ENCODE results near the gene RNGTT.

Gene RNGTT

GRCh38 chr6:88916615-88917208 is 46.7 kb downstream of the RNGTT start:
- Histone ChIP-seq H4K20me1 (ENCODE audit: insufficient read depth, low read length, poor library complexity, severe bottlenecking) (peaks cover 11% of the 10 kb centered on the region), H3K9me2 (replicated peaks; ENCODE audit: low read depth, low read length) (no peaks in the 10 kb centered on the region), H3K4me3 (ENCODE audit: low read length, poor library complexity, severe bottlenecking) (no peak overlapping the region), H3K9ac (ENCODE audit: low read depth, low read length, poor library complexity, severe bottlenecking) (no peak overlapping the region), H3F3A (ENCODE audit: low read depth) (peaks cover 6% of the 10 kb centered on the region; the same call in 1 of the 2 replicates), H3K27me3 (ENCODE audit: insufficient read depth, low read length, poor library complexity, severe bottlenecking) (no peaks in the 10 kb centered on the region), H3K9me3 (ENCODE audit: insufficient read depth, low read depth, low read length) (no peaks in the 10 kb centered on the region), H3K4me1 (ENCODE audit: insufficient read depth, low read length, poor library complexity, severe bottlenecking) (peaks cover 26% of the 10 kb centered on the region), H2AFZ (ENCODE audit: low read length) (no peak overlapping the region), H3K36me3 (ENCODE audit: insufficient read depth, low read length) (peaks cover 5% of the 10 kb centered on the region; the same call in 1 of the 2 replicates), H3K79me2 (ENCODE audit: insufficient read depth, low read length) (peaks cover 37% of the 10 kb centered on the region; the same call in 1 of the 2 replicates), H3K4me2 (ENCODE audit: low read depth, low read length, poor library complexity, severe bottlenecking) (peak overlapping the region; percentile 28)
- no peak for TF ChIP-seq CTCF (conservative IDR thresholded peaks at IDR 0.05; ENCODE audit: low read length)
- TF ChIP-seq EZH2phosphoT487 (IDR thresholded peaks at IDR 0.05; ENCODE audit: borderline replicate concordance): no peak

GRCh38 chr6:88914895-88915598 is 48.4 kb downstream of the RNGTT start:
- H3K9ac ChIP-seq (ENCODE audit: low read depth, low read length, poor library complexity, severe bottlenecking): no peak overlapping the region
- no peaks in the 10 kb centered on the region for H3K27me3 ChIP-seq (ENCODE audit: insufficient read depth, low read length, poor library complexity, severe bottlenecking)
- peaks cover 6% of the 10 kb centered on the region; the same call in 1 of the 2 replicates for H3F3A ChIP-seq (ENCODE audit: low read depth)
- H2AFZ ChIP-seq (ENCODE audit: low read length): no peak overlapping the region
- peaks cover 13% of the 10 kb centered on the region for H4K20me1 ChIP-seq (ENCODE audit: insufficient read depth, low read length, poor library complexity, severe bottlenecking)
- peaks cover 33% of the 10 kb centered on the region for H3K4me1 ChIP-seq (ENCODE audit: insufficient read depth, low read length, poor library complexity, severe bottlenecking)
- peaks cover 52% of the 10 kb centered on the region for H3K79me2 ChIP-seq (ENCODE audit: insufficient read depth, low read length)
- H3K36me3 ChIP-seq (ENCODE audit: insufficient read depth, low read length): peaks cover 5% of the 10 kb centered on the region; the same call in 1 of the 2 replicates
- H3K4me2 ChIP-seq (ENCODE audit: low read depth, low read length, poor library complexity, severe bottlenecking): no peak overlapping the region
- H3K4me3 ChIP-seq (ENCODE audit: low read length, poor library complexity, severe bottlenecking): no peak overlapping the region
- no peaks in the 10 kb centered on the region for H3K9me2 ChIP-seq (replicated peaks; ENCODE audit: low read depth, low read length)
- TF ChIP-seq CTCF (conservative IDR thresholded peaks at IDR 0.05; ENCODE audit: low read length) (no peak), EZH2phosphoT487 (IDR thresholded peaks at IDR 0.05; ENCODE audit: borderline replicate concordance) (no peak)
- H3K9me3 ChIP-seq (ENCODE audit: insufficient read depth, low read depth, low read length): no peaks in the 10 kb centered on the region

- peaks cover 6% of the 10 kb centered on the region; the same call in 1 of the 2 replicates for H3F3A ChIP-seq (ENCODE audit: low read depth)
- TF ChIP-seq CTCF (conservative IDR thresholded peaks at IDR 0.05; ENCODE audit: low read length) (no peak), EZH2phosphoT487 (IDR thresholded peaks at IDR 0.05; ENCODE audit: borderline replicate concordance) (no peak)
- peak overlapping the region; percentile 5 for H3K4me2 ChIP-seq (ENCODE audit: low read depth, low read length, poor library complexity, severe bottlenecking)
- H3K9me2 ChIP-seq (replicated peaks; ENCODE audit: low read depth, low read length): no peaks in the 10 kb centered on the region
- H3K9ac ChIP-seq (ENCODE audit: low read depth, low read length, poor library complexity, severe bottlenecking): no peak overlapping the region
- H3K4me3 ChIP-seq (ENCODE audit: low read length, poor library complexity, severe bottlenecking): no peak overlapping the region
- peaks cover 39% of the 10 kb centered on the region for H3K4me1 ChIP-seq (ENCODE audit: insufficient read depth, low read length, poor library complexity, severe bottlenecking)
- H3K36me3 ChIP-seq (ENCODE audit: insufficient read depth, low read length): peaks cover 5% of the 10 kb centered on the region; the same call in 1 of the 2 replicates
- no peak overlapping the region for H2AFZ ChIP-seq (ENCODE audit: low read length)
- peaks cover 21% of the 10 kb centered on the region for H4K20me1 ChIP-seq (ENCODE audit: insufficient read depth, low read length, poor library complexity, severe bottlenecking)
- H3K27me3 ChIP-seq (ENCODE audit: insufficient read depth, low read length, poor library complexity, severe bottlenecking): no peaks in the 10 kb centered on the region
- H3K79me2 ChIP-seq (ENCODE audit: insufficient read depth, low read length): peaks cover 60% of the 10 kb centered on the region
- no peaks in the 10 kb centered on the region for H3K9me3 ChIP-seq (ENCODE audit: insufficient read depth, low read depth, low read length)
Measured at GRCh38 chr6:88914180-88914579, 49.2 kb downstream of the RNGTT start.

Data from Loucy (cell line).